Stimulated activated CD4-positive, alpha-beta T cell treated with anti-CD3 and anti-CD28 coated beads, Interleukin-1b, Interleukin-23, amount 100 ng/mL, for 24 hours (primary cell): ENCODE measurements around the gene PDE4B.

Source experiments
- DNase-seq, 4 experiments: peaks; one replicate each; pipeline ENCODE4 v3.0.0-alpha.2; 2020; ENCODE audit warnings: low read depth in 4 of 4, low spot score in 1 of 4

The PDE4B gene

DNA sequence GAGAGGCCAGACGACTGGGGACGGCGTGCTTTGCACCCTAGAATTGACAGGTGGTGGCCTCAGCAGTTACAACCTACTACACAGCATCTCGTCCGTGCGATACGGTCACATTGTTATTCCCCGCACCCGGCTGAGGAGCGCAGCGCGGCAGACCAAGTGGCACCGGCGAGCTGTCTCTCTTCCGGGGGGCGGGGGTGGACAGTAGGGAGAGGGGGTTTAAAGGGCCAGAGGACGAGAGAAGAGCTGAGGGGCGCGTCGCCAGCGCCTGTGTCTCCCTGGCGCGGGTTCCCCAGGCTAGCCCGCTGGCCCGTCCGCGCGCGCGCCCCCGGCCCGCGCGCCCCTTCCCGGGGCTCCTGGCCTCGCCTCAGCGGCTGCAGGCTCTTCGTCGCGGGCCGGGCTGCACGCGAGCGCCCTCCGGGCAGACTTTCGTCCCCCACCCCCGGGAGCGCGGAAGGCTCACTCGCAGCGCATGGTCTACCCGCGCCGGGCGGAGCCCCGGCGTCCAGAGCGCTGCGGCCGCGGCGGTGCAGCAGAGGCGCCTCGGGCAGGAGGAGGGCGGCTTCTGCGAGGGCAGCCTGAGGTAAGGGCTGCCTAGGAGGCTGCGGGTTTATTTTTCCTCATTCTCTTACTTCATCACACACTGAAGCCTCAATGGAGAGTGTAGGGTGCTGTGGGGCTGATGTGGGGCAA lies at the start of gene PDE4B:
PDE4B (plus strand) TSS at position 227 of the 690 bp plus-strand sequence.
- DNase-seq = no peak

DNA sequence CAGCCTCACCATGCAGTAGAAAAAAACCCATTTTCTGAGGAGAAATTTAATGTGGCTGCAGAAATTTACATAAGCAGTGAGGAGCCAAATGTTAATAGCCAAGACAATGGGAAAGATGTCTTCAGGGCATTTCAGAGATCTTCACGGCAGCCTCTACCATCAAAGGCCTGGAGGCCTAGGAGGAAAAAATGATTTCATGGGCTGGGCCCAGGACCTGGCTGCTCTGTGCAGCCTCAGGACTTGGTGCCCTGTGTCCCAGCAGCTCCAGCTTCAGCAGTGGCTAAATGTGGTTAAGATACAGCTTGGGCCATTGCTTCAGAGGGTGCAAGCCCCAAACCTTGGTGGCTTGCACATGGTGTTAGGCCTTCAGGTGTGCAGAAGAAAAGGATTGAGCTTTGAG lies 48.0 kb upstream of the PDE4B start:
- DNase-seq = no peak

DNA sequence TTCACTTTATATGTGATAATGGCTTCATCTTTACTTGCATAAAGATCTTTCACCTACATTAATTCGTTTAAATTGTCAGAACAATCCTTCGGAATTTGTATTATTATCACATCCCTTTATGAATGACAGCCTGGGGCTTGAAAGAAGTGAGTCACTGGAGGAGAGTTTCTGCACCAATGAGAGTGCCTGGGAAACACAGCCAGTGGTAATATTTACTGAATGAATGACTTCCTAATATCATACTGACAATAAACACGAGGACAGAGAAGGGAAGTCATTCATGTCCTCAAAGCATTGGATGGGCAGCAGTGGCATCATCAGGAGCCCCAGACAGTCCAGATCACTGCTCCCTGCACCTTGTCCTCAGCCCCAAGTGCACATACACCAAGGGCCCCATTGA lies 40.7 kb upstream of the PDE4B start:
- no peak for DNase-seq

DNA sequence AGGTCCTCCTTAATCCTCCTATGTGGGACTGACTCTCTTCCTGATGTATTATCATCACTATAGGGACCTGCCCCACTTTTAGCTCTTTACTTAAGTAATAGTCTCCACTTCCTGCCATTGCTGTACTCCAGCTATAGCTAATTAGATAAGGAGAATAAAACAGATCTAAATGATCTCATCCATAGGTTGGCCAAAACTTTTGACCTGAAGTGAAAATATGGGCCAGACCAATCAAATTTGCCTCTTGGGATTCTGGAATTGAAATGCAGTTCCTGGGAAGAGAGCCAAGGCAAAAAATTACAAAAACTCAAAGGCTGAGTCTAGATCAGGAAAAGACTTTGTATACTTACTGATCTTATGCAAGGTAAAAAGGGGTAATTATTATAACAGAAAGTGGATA lies 36.1 kb upstream of the PDE4B start:
- DNase-seq = no peak

DNA sequence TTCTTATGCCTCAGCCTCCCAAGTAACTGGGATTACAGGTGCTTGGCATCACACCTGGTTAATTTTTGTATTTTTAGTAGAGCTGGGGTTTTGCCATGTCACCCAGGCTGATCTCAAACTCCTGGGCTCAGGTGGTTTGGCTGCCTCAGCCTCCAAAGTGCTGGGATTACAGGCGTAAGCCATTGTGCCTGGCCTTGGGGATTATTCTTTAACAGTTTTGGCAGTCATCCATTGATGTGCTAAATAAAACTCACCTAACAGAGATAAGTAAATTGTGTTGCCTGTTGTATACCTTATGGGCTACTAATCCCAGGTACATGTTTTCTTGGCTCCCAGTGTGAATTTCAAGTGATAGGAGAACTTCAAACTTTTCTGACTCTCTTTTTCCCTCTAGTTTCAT lies 35.2 kb upstream of the PDE4B start:
- DNase-seq = no peak

DNA sequence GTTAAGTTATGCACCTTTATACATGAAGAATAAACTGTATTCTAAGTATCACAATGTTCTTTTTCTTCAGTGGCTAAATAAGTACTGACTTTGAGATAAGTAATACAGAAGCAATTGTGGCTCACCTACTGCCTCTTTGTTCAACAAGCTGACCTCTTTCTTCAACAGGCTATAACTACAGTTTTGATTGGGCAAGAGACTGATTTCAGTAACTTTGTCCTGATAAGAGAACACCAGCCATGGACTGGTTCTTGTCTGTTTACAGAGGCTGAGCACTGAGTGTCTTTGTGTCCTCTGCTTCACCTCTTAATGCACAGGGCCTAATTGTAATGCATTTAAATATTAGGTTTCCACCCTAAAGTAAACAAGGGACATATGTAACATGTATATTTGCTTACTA lies 34.6 kb upstream of the PDE4B start:
- DNase-seq = no peak

DNA sequence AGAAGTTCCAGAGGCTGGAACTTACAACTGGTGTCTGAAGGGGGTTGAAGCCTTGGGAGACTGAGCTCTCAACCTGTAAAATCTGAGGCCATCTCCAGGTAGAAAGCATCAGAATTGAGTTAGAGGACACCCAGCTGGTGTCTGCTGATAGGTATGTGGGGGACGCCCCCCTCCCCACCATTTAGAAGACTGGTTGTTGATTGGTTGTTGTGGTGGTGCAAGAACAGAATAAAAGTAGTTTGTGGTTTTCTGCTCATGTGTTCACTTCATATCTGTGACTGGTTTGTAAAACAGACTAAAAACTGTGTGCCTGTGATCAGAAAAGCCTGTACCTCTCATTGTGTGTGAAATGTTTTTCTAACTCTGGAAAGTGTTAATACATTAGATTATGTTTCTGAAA lies 33.2 kb upstream of the PDE4B start:
- no peak for DNase-seq

DNA sequence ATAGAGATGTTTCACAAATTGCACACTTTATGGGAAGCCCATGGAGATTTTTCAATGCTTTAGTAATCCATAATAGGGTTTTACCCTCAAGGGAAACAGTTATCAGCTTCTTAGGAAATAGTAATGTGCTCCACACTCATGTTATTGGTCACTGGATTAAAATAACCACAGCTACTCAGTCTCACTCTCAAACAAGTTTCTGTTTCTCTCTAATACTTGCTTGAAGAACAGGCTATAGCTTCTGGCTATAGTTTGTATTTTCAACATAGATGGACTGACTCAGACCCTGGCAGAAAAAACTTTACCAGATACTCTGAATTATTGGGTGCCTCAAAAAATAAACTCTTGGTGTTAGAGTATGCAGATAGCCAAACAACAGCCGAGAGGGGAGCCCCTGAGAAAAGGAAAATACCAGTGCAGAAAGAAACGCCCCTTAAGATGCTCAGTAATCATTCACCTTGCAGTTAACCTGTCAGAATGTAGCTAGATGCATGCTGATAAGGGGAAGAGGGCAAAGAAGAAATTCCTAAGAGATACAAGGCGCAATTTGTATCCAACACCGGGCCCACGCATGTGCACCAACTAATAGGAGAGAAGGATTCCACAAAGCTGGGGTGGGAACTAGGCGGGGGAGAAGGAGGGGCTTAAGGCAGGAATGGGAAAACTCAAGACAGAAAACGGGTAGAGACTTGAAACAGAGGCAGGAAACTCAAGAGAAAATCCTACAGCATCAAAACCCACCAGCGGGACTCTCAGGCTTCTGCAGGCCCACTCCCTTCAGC lies 30.4 kb upstream of the PDE4B start:
- DNase-seq = no peak

GRCh38 chr1:65764052-65764451 lies 28.6 kb upstream of the PDE4B start:
- DNase-seq = no peak

DNA sequence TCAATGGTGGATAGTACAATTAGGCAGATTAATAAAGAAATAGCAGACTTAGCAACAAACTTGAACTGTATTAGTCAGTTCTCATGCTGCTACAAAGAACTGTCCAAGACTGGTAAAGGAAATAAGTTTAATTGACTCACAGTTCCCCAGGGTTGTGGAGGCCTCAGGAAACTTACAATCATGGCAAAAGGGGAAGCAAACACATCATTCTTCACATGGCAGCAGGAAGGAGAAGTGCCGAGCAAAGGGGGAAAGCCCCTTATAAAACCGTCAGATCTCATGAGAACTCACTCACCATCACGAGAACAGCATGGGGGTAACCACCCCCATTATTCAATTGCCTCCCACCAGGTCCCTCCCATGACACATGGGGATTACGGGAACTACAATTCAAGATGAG lies 27.1 kb upstream of the PDE4B start:
- no peak for DNase-seq

DNA sequence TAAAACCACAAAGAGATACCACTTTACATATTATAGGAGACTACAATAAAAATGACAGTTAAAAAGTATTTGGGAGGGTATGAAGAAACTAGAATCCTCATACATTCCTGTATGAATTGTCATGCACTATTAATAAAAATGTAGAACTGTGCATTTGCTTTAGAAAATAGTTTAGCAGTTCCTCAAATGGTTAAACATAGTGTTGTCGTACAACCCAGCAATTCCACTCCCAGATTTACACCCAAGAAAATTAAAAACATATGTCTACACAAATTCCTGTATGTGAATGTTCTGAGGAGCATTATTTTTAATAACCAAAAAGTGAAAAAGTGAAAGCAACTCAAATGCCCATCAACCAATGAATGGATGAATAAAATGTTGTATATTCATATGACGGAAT lies 23.1 kb upstream of the PDE4B start:
- no peak for DNase-seq

GRCh38 chr1:65772607-65773006 lies 20.1 kb upstream of the PDE4B start:
- DNase-seq = no peak

DNA sequence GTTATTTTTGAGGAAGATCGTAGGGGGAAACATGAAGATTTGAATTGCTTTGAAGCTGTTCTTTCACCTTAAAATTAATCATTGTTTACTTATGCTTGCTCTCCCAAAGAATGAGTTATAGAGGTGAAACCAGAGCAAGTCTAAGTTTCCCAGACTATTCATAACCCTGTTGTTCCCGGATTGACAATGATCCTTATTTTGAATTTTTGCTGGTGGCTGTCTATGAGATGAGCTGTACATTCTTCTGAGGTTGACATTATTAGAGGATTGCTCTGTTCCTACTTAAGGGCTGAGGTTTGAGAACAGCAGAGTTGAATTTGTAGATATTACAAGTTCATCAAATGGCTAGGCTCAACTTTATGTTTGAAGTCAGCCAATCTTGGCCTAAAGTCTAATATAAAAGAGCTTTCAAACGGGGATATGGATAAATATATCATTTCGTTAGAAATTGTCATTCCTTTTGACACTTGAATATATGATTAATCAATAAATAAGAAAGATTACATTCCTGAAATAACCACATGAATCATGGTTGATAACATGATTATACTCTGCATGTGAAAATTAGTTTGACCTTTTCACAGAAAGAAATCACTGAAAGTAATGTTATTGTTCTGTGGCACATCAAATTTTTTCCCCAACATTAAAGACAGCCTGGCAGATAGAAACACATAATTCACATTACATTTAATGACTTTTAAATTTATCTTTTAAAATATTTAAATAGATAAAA lies 19.1 kb upstream of the PDE4B start:
- no peak for DNase-seq

- no peak for DNase-seq
These were observed 3.9 kb upstream of the PDE4B start for GRCh38 chr1:65788762-65789161.

DNA sequence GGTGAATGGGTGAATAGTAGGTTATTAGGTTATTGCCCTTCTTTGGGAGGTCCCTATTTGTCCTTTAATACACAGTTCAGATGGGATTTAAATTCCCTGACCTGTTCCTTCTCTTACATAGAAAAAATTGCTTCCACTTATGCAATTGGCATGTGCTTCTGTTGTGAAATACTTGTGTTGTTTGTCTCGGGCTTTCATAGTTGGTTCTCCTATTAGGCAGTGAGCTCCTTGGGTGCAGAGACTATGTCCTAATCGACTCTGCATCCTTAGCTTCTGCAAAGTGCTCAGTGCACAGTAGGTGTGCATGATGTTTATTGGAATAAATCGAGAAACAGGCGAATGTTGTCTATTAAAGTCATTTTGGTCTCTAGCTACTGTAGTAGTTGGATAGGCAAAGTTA lies 1.3 kb upstream of the PDE4B start:
- DNase-seq = no peak

DNA sequence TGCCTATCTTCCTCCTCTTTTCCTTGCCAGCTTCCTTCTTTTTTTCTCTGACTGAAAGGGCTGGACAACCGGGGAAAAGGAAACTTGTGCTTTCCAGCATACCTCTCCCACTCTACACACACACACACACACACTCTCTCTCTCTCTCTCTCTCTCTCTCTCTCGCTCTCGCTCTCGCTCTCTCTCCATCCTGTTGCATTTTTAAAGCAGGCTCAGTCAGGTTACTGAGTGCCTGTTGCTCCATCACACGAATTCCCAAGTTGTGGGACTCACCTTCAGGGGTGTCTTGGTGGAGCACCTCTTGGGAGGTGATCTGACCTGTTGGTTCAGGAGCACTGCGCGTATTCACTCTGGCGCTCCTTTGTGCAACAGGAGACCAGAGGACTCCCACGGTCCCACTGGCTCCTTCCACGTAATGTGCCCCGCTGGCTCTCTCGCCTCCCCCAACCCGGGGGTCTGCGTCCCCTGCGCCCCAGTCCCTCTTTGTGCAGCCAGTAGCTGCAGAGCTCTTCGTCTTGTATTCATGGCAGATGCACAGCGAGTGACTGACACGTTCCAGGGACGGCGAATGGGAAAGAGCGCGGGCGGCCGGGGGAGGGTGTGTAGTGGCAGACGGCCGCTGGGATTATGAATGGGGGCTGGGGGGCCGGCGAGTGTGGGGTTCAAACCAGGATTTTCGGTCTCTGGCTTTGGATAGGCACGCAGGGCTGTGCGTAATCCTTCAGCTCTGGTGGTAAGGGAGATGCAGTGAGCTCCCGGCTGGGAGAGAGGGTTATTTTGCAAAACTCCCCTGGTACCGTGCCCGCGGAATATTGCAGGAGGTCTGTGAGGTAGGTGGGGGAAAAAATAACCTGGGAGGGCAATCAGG lies 660 bp upstream of the PDE4B start:
- no peak for DNase-seq

DNA sequence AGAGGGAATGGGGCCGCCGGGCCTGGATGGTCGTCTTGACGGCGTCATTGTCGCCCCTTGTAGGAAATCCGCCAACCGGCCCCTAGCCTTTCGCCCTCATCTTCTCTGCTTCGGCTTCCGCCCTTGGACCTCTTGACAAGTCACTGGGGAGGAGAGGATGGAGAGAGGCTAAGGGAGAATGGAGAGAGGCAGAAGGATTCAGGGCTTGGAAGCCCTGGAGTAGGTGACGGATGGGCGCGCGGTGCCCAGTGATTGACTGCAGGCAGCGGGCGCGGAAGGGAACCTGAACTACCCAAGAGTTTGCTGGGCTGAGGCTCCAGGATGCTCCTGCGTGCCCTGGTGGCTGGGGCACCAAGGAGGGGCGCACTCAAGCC lies 651 bp downstream of the PDE4B start:
- no peak for DNase-seq

DNA sequence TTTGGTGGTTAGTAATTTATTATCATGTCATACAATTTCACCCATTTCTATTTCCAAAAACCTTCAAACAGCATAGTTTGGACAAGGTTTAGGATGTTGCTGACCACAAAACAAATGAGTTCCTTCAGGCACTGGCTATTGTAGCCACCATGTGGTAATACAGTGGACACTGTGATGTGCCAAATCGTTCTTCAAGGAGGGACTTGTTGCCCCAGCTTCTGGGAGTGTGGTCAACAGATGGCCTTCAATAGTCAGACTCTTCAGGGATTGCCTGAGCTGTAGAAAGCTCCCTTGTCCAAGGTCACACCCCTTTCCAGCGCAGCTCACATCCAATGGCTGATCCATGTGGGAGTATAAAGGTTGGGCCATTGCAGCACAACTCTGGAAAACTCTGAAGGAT lies 2.6 kb downstream of the PDE4B start:
- no peak for DNase-seq

DNA sequence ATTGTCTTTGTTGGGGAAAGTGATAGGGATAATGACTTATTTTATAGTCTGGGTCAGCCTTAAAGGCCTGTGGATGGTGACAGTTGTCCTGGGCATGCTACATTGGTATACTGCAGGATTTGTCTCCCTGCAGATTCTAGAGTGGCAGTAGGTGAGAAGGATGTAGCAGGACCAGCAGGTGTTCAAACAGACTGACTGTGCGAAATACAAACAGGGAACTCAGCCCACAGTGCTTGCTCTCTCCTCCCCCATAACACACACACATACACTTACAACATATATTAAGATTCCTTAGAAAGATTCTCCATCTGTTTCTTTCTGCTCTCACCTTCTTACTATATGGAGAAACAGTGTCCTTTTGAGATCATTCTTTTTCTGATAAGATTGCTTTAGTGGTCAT lies 6.9 kb downstream of the PDE4B start:
- DNase-seq = no peak

DNA sequence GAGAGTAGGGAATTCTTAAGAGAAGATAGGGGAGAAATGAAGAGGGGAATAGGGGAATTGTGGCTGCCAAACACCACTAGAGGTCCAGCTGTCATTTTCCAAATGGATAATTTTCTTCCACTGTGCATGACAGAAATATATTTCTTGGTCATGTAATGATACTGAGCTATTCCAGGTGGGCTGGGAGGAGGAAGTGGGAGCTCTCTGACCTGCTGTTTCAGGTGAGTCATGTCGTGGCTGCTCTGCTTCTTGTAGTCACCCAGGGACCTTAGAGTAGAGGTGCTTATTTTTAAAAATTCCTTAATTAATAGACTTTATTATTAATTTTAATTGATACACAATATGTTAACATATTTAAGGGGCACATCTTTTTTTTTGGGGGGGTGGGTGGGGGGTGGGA lies 11.9 kb downstream of the PDE4B start:
- no peak for DNase-seq

DNA sequence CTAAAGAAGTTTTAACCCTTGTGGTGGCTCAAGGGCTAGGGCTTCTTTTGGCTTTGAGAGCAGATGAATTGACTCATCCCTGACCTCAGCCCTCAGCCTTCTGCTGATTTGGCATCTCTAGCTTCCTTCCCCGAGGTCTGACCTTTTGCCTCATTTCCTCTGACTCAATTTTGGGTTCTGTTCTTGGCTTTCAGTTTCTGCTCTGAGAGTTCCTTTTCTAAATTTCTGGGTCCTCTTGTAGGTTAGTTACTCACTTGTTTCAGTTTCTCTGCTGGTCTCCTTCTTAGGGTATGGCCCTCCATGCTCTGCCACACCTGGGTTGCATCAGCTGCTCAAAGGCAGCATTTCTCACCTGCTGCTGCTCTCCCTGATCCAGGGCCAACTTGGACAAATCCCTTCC lies 19.4 kb downstream of the PDE4B start:
- DNase-seq = peak in 3 of 4 experiments; percentile 10 to 38 (median 16)
